HG03095 (cell line): ENCODE measurements around the gene ACOXL.
"Not testable (repeated sequence)": the region's sequence is repeated elsewhere in the genome, so short reads cannot be mapped to it uniquely, and the experiment has no call there.

Source experiments
- ATAC-seq: cut with Tn5 transposase; IDR thresholded peaks from one replicate; pipeline ENCODE4 v1.9.1; 2021; ENCODE audit warnings: moderate library complexity; ENCODE audit not compliant: unreplicated experiment

Gene ACOXL

DNA sequence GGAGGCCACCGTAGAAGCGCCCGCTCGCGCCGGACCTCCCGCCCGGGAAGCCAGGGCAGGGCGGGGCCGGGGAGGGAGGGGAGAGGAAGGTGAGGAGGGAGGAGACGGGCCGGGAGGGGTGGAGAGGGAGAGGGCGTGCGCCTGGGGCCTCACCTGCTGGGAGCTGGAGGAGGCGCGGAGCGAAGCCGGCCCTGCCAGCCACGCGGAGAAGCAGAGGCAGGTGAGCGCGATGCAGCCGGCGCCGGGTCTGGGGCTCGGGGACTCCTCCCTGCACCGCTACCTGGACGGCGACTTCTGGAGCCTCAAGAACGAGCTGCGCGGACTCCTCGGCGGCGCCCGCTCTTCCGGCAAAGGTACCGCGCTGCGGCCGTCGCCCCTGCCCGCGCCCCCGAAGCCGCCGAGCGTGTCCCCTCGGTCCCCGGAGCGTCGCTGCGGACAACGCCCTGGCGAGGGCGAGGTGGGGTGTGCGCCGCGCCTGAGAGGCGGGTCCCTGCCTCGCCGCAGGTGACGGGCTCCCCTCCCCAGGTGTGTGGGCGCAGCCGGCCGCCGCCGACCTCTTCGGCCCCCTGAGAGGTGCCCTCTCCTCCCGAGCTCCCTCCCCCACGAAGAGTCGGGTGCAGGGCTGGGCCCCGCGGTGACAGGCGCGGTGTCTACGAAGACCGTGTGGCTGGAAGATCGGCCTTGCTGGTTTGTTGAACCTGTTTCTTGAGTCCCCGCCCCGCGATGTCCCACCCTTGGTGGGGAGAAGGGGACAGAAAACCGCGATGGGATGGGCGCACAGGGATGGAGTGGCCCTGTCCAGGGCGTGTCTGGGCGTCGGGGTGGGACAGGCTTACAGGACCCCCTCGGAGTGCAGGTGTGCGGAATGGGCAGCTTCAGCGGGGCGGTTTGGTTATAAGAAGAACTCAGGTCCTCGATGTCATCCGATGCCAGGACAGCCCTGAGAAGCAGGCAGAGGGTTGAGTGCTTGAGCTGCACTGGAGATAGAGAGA is at the start of gene ACOXL:
Gene ACOXL, plus strand, starts transcription at position 152 of the 992 bp plus-strand sequence. CDS start 35,817 bp downstream, outside the sequence.
- no peak for ATAC-seq

DNA sequence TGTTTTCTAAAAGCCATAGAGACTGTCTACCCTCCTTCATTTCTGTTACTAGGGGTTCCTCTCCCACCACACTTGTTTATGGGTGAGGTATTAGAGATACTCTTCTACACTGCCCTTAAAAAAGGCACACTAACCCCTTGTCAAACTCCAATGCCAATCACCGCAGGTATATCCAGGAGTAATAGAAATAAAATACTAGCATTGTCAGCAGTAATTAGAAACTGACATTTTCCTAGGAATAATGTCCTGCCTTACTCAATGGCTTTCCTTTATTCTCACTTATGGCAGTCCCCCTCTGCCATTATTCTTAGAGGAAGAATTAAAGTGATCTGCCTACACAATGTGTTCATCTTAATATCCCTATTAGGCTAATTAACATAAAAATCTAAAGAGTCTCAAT is 49.5 kb upstream of the ACOXL start:
- ATAC-seq = no peak

DNA sequence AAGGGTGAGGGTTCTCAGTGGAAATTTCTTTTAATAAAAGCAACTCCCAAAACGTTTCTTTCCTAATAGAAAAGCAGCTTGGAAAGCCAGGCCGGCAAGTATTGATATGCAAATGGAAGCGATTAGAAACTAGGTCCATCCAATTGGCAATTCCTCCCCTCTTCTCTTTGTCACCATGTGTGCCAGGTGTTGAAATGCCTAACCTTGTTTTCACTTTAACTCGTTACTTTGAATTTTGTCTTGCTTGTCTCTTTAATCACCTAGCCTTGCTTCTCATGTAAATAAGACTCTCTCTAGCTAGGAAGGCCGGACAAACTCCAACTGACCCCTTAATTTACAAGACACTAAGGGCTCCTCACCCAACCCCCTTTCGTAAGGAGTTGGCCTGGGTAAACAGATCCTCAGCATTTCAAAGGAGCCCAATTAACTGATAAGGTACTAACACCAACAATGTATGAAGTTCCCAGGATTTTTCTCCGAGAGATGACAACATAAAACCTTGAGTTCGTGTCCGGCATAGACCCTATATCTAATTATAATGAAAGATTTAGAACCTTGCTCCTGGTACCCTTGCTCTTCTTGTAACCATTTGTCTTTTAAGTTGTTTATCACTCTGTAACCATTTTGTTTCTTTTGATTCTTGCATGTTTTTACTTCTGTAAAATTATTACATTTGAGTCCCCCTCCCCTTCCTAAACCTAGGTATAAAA is 44.4 kb upstream of the ACOXL start:
- not testable (repeated sequence) for ATAC-seq

DNA sequence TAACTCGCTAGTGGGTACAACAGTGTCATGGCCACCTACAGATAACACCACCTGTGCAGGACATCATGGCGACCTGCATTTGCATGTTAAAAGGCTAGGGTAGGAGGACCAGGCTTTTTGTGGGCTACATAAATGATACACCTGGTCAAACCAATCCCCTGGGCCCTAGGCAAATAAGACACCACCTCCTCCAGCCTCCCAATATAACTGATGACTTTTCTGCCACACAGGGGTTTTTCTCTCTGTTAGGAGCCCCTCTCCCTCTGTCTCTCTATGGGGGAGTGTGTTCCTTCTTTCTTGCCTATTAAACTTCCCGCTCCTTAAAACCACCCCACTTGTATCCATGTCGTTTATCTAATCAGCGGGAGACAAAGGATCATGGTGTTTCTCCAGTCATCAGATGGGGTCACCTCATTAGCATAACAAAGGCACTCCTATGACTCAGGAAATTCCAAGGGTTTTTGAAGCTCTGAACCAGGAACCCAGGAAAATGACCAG is 43.7 kb upstream of the ACOXL start:
- ATAC-seq = no peak

DNA sequence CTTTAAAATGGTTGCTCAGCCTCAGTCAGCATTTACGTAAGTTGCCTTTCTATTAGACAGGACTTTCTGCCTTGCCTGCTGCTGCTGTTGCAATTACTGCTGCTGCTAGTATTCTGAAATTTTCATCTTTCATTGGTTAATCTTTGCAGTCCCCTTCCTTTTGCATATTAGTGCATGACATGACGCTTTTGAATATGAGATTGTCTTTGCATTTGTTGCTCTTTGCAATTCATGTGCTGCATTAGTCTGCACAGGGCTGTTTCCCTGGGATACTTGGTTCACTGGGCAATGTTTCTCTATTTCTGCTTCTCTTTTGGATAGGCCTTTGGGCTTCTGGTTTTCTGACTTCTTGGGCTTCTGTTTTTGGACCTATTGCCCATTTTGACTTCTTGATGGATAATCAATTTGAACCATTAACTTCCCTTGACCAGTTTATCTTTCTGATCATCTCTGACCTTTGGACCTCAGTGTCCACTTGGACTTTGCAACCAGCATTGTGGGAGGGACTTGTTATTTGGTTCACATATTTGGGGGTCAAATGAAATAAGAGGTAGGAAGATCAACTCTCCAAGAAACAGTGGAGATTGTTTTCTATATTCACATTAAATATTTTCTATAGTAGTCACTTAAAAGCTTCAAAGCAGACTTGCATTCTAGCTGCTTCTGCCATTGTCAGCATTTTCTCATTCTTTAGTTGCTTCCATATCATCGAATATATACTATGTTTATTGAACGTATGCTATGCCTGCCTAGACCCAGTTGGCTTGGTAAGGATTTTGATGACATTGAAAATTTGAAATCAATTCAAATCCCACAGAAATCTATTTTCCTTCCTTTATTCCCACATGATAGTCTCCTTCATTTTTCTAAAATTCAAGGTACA is 42.0 kb upstream of the ACOXL start:
- no peak for ATAC-seq

DNA sequence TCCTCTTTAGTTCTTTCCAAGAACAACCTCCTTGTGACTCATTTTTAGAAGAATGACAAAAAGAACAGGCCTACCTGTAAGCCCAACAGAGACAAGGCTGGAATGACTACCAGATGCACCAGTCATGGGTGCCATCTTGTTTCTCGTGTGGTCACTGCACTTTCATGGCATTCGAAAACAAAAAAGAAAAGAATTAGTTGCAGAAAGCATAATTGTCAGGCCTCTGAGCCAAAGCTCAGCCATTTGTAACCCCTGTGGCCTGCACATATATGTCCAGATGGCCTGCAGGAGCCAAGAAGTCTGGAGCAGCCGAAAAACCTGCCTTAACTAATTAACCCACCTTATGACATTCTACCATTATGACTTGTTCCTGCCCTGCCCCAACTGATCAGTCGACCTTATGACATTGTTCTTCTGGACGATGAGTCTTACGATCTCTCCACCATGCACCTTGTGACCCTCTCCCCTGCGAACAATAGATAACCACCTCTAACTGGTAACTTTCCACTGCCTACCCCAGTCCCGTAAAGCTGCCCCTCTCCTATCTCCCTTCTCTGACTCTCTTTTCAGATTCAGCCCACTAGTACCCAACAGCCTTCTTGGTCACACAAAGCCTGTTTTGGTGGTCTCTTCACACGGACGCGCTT is 40.6 kb upstream of the ACOXL start:
- ATAC-seq = no peak

DNA sequence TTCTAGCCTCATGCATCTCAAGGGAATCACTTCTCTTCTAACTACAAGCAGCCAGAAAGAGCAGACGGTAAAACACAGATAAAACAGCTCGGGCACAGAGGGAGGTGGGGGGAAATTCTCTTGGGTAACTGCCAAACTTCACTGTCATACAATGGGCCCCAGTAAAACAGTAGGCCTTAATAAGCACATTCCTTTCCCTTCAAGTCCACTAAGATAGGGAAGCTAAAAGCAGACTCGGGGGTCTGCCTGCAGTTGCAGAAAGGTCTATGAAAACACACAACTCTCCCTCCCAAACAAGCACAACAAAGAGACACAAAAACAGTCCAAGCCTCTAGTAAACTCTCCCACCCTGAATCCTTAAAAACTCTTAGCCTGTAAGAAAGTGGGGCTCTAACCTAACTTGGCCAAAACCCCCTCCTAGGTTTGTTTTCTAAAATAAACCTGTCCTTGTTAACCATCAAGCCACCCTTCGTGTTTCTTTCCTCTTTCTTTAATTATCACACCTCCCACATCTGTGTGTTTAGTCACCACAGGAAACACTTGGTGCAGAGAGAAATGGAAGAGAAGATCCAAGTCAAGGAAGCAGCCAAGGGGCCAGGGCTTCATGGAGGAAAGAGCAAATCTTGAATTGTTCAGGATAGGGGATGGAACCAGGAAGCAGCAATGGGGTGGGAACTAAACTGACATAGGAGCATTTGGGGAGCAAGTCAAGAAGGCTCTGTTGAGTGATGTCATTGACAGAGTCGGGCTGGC is 37.1 kb upstream of the ACOXL start:
- ATAC-seq = not testable (repeated sequence)

DNA sequence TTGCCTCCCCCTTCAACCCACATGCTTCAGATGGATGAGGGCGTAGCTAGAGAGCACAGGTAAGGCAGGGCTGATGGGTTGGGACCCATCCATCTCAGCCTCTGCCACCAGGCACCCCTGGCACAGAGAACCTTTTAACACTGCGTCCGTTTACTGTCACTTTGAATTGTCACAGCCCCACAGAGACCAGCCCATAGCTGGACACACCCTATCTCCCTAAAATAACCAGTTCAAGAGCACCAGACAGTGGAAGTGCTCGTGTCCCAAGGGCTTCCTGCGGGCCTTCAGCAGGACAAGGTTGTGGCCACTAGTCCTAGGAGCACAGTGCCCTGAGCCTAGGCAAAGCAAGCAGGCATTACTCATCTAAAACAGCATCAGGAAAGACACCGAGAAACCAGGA is 34.1 kb upstream of the ACOXL start:
- not testable (repeated sequence) for ATAC-seq

DNA sequence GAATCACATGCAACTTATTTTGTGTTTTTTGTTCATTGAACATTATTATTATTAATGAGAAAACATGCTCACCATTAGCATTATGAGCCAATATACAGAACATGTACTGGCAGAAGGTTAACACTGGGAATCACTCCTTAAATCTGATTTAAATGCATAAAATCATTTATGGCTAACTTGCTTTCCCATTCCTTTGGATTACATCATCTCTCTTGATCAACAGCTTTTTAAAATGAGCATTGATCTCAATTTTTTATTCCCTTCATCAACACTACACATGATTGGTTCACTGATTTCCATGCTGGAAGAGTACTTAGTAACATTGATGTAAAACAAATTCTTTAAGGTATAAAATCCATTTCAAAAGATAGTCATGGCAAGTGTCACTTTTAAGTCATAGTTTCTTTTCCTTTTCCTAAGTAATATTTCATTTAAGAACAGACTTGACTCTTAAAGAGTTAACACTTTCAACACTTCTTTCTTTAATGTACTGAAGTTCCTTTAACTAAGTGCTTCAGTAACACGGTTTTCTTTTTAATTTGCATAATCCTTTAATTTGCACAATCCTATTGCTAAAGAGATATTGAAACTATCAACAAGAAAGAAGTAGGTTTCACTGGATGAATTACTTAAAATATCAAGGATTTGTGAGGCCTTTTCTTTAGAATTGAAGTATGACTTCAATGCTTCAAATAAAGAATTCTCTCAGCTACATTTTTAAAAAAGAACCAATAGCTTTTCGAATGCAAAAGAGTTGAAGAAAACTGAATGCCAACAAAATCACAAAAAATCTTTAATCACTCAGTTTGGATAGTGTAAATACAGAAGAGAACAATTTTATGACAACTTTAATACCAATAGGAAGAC is 29.6 kb upstream of the ACOXL start:
- ATAC-seq = no peak

DNA sequence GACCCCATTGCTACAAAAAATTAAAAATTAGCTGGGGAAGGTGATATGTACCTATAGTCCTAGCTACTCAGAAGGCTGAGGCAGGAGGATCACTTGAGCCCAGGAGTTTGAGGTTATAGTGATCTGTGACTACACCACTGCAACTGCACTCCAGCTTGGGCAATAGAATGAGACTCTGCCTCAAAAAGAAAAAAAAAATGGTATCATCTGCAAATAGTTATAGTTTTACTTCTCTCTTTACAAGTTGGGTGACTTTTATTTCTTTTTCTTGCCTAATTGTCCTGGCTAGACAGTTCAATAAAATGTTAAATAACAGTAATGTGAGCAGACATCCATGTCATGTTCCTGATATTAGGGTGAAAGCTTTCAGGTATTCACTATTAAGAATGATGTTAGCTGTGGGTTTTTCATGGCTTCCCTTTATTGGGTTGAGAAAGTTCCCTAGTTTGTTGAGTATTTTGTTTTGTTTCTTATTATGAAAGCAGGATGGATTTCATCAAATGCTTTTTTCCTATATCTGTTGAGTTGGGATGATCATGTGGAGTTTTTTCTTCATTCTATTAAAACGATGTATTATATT is 24.9 kb upstream of the ACOXL start:
- no peak for ATAC-seq

DNA sequence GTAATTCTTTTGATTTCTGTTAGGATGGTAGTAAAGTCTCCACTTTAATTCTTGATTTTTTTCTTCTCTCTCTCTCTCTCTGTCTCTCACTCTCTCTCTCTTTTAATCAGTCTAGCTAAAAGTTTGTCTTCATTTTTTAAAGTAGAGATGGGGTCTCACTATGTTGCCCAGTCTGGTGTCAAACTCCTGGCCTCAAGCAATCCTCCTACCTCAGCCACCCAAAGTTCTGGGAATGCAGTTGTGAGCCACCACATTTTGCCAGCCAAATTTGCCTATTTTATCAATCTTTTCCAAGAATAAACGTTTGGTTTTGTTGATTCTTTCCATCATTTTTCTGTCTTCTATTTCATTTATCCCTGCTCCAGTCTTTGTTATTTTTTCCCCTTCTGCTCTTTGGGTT is 23.9 kb upstream of the ACOXL start:
- no peak for ATAC-seq

DNA sequence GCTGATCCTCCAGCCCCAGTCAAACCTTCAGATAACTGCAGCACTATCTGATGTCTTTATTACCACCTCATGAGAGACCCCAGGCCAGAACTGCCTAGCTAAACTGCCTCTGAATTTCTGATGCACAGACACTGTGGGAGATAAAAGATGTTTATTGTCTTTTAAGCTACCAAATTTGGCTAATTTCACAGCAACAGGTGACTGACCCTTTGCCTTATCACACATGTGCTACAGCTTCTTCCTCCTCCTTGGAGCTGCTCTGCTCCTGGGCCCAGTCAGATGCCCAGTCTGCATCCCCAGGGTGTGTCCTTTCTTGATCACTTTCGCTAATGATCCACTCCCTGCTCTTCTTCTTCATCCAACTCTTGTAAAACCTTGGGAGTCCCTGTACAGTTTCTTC is 19.6 kb upstream of the ACOXL start:
- ATAC-seq = no peak

DNA sequence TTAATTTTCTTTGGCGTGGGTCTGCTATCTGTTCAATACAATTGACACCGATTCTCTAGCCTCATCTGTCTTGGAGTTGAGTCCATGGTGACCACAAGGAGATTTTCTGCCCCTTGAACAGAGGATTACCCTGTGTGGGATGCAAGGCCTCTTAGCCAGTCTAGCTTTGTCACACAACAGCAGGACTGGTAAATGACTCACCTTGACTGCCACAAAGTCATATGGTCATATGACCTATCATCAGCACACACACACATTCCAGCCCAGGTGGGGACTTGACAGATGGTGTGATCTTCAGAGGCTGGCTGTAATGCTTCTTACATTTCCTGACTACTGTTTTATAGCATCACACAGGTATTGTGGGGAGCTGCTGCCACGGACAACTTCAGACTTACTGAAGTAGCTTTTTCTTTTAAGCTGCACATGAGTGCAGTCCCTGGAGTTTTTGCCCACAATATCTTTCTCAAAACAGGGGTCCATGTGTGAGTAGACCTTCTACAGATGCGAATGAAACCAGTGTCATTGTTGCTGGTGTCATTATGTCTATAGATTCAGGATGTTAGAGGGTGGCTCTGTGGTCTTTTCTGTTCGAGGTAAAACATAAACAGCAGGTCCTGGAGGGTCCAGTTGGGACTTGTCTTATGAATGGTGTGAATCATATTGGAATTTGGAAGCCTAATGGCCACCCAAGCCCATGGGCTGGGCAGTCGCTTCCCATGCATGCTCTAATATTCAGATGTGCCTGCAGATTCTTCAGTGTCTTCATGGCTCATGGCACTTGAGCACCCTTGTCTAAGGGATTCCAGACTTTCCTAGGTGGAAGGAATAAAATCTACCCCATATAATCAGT is 18.6 kb upstream of the ACOXL start:
- no peak for ATAC-seq

DNA sequence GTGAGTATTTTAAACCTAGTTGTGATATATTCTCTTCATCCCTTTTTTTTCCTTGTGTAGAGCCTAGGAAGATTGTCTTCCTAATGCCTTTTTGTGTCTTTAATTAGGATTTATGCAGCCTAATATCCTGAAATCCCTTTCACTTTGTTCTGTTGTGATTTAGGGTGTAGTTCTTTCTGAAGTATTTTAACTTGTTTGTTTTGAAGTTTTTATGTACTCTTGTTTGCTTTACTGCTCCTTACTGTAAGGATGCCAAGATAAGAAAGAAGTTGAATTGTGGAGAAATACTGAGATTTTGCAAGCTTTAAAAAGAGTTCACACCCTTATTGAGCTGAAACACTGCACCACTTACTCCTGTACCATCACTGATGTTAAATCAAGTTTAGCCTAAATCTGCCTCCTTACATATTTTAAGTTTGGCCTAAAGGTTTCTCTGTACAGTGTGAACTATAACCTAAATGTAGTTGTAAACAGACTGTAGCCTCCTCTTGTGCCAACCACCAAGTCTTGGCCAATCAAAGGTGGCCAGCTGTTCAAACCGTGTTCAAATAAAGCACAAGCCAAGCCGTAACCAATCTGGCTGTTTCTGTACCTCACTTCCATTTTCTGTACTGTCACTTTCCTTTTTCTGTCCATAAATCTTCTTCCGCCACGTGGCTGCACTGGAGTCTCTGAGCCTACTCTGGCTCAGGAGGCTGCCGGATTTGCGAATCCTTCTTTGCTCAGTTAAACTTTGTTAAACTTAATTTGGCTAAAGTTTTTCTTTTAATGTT is 17.7 kb upstream of the ACOXL start:
- no peak for ATAC-seq

DNA sequence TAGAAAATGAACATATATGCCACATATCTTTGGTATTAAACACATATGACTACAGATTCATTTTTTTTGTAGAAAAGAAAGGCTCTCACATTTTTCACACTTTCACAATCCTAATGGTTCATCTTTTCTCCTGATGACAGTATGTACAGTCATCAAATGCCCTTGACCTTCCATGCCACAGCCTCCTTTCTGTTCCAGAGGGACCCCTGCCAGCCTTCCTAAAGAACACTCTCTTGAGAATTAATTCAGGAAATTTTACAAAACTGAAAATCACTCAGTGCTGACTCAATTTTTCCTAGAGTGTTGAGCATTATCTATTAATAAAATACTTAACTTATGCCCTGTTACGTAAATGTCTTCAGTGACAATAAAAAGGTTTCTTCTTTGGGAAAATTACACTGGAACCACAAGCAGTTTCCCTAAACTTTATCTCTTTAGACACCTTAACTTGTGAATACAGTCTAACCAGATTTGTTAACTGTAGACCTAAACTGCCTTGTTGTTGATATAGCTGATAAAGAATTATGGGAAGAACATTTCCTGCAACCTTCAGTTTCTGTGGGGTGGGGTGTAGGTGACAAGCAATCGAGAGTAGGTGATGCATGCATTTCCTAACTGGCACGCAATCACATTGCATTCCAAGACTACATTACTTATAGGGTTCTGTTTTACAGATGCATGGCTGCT is 15.3 kb upstream of the ACOXL start:
- no peak for ATAC-seq

DNA sequence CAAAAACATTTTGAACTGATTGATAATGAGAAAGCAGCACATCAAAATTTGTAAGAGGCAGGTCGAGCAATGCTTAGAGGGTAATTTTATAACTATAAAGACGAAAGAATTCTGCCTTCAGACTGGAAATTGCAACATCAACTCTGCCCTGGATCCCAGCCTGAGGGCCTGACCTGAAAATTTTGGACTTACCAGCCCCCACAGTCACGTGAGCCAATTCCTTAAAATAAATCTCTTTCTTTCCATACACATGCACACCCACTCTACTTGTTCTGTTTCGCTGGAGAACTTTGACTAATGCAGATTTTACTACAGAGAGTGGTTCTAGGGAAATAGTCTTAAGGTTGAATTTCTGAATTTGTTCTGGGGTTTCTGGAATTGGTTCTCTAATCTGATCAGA is 14.6 kb upstream of the ACOXL start:
- no peak for ATAC-seq
